T-helper 1 cell treated with Interleukin-12 subunit alpha and Interleukin-12 subunit beta and Interleukin-4 antibody, amounts not matched to agents 30 ng/mL and 1 ng/mL, for 36 hours (primary cell): ENCODE data around the gene GHR. TPM values are rescaled to one million over a fixed set of nuclear protein-coding genes. Genes with fewer than 3 reads are reported as not detected.

Experiments
- intact Hi-C: fragments of 100-400 bp; cut with micrococcal nuclease; formaldehyde crosslinking; loops from one replicate; pipeline ENCODE4 v1.15.1; 2024
- total RNA-seq: library from RNA; stranded (reverse); gene quantifications from 2 replicates; pipeline ENCODE4 v1.2.3, GENCODE V29; 2022

Gene GHR
- total RNA-seq = 0.05 TPM in 1 of 2 replicates, not detected in the other

DNA sequence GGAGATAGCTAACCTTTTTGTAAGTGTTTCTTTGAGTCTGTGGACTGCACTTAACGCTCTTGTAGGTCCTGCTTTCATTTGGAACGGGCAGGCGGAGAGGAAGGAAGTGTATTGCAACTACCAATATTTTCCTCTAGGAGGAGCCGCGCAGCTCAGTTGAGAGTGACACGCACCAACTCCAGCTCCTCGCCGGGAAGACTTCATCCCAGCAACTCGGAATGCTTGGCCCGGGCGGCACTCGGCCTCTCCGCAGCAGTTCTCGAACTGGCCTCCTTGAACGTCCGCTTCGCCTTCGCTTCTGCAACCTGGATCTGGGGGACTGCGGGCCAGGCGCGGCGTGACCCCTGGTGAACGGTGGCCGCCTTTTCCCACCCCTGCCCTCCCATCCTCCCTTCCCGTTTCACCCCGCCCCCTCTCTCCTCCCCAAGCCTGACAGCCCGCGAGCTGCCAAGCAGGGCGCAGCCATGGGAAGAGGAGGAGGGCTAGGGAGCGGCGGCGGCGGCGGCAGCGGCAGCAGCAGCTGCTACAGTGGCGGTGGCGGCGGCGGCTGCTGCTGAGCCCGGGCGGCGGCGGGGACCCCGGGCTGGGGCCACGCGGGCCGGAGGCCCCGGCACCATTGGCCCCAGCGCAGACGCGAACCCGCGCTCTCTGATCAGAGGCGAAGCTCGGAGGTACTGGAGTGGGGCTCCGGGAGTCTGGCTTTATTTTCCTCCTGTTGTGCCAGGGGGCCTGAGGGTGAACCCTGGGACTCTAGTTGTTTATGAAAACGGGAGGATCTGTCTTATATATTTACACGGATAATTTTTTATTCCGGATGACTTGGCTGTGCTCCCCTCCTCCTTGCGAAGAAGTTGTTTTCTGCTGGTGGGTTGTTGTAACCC lies at the start of gene GHR:
Gene GHR (plus strand): TSS at position 155 of the 881 bp plus-strand sequence. CDS start 142,436 bp downstream, outside the sequence.
- intact Hi-C loops = loop anchor here (1.0 to 5.0 kb wide), 3 partner anchors 344 to 566 kb away; no protein-coding TSS in a partner anchor

DNA sequence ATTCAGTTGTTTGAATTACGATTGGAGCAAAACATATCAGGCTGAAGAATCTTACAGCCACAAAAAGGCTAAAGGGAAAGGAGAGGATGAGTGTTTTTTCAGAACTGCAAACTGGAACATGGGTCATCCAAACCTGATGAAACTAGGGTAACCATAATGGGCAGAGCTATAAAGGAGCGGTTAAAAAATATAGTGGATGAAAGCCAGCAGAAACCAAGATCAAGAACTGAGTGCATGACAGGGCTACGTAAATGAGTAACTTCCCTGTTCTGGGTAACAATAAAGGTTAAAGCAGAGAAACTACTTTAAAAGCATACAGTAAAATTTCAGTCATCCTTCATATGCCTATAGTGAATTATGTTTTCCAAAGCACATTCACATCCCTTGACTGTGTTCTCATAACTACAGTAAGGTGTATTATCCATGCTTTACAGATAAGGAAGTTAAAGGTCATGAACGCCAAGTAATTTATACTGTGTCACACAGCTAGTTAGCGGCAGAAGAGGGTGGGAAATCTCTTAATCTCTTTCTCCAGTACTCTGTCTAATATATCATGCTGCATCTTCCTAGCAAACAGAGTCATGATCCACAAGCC lies 48.5 kb upstream of the GHR start:
- intact Hi-C loops = no loop called here

DNA sequence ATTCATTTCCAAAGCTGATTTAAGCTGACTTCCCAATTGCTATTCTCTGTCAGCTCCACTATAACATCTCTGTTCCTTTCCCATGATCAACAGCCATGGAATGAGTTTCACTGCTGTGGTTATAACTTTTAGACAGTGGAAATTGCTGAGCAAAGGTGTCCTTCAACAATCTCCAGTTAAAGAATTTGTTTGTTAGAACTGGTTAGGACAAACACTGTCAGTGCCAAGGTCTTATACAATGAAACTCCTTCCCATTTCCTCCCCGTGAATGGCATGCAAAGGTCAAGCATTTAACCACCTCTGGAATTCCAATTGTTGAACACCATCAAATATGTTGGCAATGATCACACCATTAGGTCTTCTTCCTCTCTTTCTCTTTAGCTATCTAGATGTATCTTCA lies 45.7 kb upstream of the GHR start:
- intact Hi-C loops = no loop called here

DNA sequence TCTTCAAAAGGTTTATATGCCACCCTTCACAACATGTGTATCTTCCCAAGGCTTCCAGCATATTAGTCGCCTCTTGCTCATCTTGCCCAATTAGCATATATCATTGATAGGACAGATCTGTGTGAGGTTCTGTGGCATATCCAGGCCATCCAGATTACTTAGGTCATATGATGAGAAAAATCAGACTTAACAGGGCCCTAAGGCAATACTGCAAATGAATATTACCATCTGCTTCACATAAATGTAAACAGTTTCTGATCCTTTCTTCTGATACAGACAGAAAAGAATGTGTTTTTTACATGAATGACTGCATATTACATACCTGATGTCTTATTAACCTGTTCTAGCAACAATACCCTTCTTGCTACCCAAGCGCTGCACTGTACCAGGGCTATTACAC lies 41.3 kb upstream of the GHR start:
- intact Hi-C loops = no loop called here

DNA sequence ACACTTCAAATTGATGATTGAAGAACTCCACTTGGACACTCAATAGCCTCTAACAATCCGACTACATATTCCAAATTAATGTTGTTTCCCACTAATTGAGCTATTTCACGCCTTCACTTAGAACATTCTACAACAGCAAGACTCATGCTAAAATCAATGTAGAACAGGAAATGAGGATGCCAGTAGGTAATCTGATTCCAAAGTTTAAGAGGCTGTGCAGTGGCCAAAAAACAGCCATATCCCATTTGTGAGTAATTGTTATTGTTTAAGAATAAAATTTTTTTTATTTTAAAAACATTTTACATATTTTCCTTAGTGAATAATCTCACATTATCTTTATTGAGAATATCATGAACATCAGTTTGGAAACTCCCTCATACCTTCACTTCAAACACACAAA lies 35.7 kb upstream of the GHR start:
- intact Hi-C loops = no loop called here

DNA sequence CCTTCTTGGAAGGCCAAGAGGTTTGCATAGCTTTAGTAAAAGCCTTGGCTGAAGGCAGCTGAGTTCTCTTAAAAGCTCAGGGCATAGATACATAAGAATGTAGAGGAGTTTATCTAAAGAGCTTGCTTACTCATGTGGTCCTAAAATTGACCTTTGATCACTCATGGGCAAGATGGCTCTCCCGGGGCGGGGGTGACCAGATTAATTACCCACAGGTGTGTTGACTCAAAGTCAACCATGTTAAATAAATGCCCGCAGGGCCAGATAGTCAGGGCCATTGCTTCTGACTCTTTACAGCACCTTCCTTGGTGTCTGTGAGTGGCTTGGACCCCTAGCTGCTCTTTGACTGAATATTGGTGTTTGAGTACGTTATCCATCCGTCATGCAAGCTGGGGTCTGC lies 33.1 kb upstream of the GHR start:
- intact Hi-C loops = no loop called here

DNA sequence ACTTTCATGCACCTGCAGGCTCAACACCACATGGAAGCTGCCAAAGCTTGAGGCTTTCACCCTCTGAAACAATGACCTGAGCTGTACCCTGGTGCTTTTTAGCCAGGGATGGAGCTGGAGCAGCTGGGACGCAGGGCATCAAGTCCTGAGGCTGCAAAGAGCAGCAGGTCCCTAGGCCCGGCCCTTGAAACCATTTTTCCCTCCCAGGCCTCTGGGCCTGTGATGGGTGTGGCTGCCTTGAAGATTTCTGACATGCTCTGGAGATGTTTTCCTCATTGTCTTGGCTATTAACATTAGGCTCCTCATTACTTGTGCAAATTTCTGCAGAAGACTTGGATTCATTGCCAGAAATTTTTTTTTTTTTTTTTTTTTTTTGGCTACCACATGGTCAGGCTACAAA lies 30.3 kb upstream of the GHR start:
- intact Hi-C loops = no loop called here

DNA sequence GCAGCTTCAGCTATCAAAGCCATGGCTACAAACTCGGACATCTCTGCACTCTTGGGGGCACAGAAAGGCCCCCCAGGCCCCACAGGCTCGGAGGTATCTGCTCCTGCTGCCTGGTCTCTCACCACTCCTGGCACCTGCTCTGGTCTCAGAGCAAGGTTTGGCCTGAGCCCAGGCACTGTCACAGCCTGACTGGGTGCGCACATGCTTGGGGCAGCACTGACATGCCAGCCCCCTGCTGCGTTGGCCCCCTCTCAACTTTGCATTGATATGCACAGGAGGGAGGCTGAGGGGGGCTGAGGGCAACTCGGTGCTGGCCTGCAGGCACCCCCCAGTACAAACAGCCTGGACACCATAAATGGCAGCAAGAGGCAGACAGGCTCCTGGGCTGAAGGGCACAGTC lies 27.1 kb upstream of the GHR start:
- intact Hi-C loops = no loop called here

DNA sequence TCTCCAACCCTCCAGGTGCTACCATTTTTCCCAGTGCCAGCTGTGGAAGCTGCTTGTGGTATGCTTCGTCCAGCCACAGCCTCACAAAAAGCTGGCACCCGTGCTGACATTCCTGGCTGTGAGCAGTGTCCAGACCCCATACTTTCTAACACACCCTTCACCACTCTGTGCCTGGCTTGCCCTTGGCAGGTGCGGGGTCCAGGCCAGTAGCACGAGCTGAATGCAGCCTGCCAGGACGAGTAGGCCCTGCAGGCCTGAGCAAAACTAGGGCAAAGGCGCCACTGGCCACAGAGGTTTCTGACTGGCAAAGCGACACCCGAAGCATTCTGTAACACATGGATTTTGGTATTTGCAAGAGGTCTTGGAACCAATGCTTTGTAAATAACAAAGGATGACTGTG lies 26.0 kb upstream of the GHR start:
- intact Hi-C loops = no loop called here

DNA sequence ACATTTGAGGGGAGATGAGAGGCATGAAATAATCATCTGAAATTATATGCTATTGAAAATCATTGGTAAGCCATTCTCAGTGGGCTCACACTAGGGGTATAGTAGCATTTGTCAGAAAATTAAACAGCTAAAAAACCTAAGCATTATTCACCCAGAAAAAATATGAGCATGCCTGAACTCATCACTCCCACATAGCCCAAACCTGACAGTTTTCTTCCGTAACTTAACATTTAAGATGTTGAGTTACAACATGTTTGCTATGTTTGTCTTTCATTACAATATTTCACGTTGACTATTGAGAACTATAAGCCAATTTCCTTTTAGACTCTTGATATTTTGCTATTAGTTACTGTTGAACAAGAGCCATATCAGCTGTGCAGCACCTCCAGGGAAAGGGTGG lies 23.5 kb upstream of the GHR start:
- intact Hi-C loops = no loop called here

DNA sequence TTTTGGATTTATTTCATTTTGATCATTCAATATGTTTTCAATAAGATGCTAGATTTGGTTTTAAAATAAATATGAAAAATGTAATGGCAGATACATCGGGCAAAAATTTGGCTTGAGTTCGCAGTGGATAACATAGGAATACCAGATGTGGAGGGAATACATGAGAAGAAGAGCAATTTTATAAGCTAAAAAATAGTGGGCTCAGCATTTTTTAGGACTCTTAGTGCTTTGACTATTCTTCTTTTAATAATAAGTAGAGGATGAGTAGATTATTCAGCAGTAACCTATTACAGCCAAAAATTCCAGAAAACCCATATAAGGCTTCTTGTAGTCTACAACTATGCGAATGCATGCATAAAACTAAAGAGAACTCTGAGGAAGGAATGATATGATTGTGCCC lies 22.8 kb upstream of the GHR start:
- intact Hi-C loops = no loop called here

DNA sequence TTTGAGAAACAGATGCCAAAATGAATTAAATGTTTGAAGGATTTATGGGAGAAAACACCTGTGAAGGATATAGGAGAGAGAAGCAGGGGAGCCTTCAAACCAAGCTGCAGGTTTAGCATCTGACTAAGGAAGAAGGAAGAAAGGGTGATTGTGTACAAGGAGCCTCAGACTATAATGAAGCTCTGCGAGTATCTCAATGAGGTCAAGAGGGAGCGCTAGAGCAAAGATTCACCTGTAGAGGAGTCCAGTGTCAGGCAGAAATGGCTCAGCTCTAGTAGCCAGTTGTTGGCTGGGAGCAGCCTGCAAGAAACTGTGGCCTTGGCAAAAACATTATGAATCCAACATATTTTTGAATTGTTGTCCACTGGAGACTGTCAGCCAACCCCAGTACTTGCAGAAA lies 20.0 kb upstream of the GHR start:
- intact Hi-C loops = no loop called here

DNA sequence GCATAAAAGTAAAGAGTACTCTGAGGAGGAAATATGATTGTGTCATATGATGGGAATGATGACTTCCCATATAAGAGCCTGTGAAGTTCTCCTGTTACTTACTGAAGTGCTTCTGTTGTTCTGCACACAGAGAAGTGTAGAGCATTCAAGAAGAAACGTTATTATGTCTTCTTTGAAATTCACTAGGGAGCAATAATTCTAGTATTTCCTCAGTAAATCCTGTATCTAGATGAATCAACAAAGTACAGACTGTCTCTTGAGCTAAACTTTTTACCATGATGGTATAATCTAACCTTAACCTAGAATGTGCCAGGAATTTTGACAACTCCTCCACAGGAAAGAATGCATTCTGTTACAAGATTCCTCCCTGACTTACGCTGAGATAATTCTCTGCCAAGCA lies 18.9 kb upstream of the GHR start:
- intact Hi-C loops = no loop called here

DNA sequence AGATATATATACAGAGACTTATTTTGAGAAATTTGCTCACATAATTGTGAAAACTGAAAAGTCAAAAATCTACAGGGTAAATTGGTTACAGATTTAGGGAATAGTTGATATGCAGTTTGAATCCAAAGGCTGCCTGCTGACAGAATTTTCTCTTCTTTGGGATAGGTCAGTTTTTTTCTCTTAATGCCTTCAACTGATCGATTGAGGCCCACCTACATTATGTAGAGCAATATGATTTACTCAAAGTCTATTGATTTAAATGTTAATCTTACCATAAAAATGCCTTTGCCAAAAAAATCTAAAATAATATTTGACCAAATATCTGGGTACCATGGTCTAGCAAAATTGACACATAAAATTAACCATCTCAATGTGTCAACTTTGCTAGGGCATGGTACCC lies 3.9 kb upstream of the GHR start:
- intact Hi-C loops = no loop called here

DNA sequence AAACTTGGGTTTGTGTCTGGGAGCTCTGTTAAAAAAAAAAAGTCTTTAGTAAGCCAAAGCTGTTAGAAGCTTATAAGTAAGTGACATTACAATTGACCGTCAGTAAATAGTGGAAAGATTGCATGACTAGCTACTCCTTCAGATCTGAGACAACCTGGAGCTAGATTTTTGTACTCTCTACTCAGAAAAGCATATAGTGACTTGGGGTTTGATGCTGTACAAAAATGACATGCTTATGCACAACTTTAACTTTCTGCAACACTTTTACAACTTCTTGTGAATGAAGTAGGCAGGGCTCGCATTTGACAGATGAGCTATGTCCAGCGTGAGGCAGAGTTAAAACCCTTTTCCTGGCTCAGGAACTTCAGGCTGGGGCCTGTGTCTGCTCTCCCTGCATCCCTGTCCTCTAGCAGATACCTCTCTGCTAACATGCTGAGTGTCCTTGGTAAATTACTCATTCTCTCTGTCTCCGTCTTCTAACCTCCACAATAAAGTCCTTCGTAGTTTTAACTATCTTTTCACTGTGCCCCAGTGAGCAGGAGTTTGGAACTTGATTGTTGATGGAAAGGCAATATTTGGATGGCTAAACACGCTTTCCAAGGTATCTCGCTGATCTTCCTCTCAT lies 471 bp upstream of the GHR start:
- intact Hi-C loops = loop anchor here (1.0 to 5.0 kb wide), 3 partner anchors 345 to 565 kb away; no protein-coding TSS in a partner anchor

DNA sequence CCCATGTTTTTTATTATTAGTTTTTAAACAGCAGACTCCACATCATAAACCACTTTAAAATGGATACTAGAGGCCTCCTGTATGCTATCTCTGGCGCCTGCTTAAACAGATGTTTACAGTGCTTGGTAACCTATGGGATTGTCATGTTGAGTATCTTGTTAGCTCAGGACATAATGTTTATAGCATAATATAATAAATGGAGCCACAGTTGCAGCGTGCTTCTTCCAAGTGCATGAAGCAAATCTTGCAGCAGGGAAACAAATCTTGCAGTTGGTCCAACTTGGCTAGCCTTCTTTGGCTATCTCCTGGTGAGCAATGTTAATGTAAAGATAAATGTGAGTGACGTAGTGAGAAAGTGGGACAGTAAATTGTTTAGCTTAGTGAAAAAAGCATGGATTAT lies 2.8 kb downstream of the GHR start:
- intact Hi-C loops = no loop called here

DNA sequence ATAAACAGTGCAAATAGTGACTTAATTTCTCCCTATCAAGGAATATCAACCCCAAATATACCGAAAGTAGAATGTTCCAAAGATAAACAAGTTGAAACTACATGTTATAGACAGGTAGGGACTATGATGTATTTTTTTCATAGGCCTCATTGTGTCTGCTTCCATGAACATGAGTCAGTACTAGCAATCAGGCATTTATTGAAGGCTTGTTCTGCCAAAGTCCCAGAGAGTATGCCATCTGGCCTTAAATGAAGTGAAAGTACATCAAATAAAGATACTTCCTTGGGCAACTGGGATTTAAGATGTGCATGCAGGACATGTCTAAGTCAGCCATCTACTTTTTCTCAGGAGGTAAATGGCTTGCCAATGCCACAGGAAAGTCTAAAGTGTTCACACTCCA lies 6.5 kb downstream of the GHR start:
- intact Hi-C loops = no loop called here

DNA sequence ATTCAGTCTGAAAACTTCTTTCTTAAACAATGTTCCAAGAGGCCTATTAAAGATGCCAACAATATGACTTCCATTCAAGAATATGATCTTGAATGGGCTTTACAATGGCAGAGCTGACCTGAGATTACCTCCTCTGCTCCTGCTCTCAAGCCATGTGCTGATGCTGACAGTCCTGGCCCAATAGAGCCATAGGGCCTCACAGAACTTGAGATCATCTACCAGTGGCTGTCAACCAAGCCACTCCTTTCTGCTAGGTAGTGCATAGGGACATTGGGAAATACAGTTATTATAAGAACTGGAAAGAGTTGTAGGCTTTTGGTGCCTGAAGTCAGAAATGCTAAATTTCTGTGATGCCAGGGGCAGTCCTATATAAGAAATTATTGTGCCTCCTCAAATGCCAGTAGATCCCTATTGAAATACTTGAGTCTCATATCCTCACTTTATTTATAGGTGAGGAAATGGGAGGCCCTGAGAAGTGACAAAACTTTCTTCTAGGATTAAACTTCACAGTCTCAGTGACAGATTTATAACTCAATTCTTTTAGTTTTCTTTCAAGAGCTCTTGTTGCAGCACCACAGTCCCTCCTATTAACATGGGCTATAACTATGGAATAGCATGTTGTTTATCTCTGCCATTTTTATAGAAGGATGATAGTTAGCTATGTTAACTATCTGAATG lies 10.9 kb downstream of the GHR start:
- intact Hi-C loops = no loop called here

DNA sequence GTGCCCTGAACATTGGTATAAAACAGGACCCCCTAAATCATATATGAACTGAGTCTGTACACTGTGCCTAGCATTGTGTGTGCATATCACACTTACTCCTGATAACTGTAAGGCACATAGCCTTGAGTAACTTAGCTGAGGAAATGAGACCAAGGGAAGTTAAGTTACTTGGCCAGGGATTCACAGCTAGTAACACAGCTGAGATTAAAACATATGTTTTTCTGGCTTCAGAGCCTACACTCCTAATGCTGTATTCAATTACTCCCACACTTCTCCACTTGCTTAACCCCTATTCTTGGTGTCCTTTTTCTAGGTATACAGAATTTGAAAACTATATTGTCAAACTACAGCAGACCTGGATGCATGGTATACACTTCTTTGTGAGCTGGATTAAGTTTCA lies 12.8 kb downstream of the GHR start:
- intact Hi-C loops = no loop called here

DNA sequence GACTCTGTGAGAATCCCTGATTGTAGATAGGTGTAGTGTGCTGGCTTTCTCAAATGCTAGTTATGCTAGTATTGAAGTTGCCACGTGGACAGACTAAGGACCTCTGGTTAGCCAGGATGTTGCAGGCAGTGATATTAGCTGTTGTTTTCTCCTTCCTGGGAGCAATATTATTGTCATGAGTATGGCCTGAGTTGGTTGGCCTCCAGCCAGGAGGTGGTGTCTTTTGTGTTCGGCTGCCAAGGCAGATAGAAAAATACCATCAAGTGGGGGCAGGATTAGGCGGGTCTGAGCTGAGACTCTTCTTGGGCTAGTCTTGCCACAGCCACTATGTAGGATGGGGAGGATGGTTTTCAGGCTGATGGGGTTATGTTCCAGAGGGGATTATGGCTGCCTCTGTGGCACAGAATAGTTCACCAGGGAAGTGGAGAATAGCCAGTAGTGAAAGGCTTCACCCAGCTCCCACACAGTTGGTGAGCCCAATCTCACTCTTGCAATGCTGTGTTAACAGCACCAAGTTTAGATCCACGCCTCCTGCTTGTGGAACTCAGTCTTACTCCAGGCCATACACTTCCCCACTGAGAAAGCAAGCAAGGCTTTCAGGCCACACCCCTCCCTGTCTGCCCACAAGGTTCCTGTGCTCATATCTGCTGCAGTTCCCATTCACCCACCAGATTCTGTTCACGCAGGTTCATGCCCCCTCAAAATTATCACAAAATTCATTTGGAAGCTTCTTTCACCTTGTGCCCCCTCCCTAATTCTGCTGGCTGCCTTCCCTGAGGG lies 31.2 kb downstream of the GHR start:
- intact Hi-C loops = no loop called here

DNA sequence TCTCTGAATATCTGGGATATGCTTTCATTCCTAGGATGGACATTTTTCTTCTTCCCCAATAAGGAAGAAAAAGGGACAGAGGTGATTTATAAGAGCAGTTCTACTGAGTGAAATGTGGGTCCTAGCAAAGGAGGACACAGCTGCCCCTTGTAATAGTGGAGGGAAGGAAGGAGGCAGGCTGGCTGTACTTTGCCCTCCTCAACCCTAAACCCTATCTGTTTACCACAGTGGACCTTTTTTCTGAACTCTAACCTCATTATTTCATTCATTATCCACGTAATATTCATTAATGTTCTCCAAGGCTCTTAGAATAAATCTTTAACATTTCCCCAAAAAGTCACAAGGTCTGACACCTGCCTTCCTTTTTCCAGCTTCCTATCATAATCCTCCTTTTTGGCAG lies 37.8 kb downstream of the GHR start:
- intact Hi-C loops = no loop called here
